Measurements from ENCODE around the gene CAND1. TPM values are rescaled to one million over a fixed set of nuclear protein-coding genes. Genes with fewer than 3 reads are reported as not detected.

CAND1 gene
- total RNA-seq, 1 donor from 2014 or later, result 70.4 TPM

DNA sequence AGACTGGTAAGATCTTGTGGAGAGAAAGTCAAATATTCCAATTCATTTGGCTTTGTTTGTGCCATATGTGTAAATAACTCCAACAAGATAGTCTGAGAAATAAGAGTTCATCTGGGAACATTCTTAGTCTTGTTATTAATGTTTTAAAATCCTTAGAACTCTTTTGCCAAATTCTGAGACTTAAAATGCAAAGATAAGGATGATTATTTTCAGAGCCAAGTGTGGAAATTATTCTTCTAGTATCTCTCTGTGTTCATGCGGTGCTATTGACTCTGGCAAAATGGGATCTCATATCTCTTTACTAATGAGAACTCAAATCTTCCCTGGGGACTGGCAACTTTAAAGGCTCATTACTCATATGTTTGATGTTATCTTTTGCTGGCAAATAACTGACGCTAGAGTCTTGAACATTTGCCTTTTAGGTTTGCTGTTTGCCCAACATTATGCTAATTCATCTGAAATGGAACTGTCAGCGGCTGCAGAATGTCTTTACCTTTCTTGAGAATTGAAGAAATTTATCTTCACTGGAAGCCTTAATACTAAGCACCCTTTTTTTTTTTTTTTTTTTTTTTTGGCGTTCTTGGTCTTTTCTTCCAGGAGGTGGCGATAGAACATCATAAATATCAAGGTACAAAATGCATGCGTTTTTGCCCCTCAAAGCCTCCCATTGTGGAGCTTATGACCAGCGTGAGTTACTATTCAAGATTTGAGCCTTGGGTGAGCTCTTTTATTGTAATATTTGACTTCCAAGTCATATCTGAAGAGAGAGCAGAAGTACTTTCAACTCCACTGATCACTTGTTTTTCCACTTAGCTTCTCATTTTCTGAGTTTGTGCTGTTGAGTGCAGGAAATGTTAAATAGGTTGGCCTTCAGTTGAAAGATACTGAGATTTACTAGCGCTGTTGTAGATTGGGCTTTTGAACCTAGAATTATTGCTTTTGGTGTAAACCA, 86.5 kb downstream of the CAND1 start:
- TF ChIP-seq, protein P1, sequence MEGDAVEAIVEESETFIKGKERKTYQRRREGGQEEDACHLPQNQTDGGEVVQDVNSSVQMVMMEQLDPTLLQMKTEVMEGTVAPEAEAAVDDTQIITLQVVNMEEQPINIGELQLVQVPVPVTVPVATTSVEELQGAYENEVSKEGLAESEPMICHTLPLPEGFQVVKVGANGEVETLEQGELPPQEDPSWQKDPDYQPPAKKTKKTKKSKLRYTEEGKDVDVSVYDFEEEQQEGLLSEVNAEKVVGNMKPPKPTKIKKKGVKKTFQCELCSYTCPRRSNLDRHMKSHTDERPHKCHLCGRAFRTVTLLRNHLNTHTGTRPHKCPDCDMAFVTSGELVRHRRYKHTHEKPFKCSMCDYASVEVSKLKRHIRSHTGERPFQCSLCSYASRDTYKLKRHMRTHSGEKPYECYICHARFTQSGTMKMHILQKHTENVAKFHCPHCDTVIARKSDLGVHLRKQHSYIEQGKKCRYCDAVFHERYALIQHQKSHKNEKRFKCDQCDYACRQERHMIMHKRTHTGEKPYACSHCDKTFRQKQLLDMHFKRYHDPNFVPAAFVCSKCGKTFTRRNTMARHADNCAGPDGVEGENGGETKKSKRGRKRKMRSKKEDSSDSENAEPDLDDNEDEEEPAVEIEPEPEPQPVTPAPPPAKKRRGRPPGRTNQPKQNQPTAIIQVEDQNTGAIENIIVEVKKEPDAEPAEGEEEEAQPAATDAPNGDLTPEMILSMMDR (IDR thresholded peaks at IDR 0.05; ENCODE audit: insufficient read depth, low read length, poor library complexity, severe bottlenecking), result peak; percentile 51
- H3K27me3 ChIP-seq (ENCODE audit: control insufficient read depth, insufficient read depth, low read length), result no peaks in the 10 kb centered on the region
- no peaks in the 10 kb centered on the region for H3K36me3 ChIP-seq (ENCODE audit: control insufficient read depth, insufficient read depth, low read length)
- DNase-seq (ENCODE audit: low read depth), result no peak
- H3K4me3 ChIP-seq (ENCODE audit: low read depth, low read length), result no peak overlapping the region

DNA sequence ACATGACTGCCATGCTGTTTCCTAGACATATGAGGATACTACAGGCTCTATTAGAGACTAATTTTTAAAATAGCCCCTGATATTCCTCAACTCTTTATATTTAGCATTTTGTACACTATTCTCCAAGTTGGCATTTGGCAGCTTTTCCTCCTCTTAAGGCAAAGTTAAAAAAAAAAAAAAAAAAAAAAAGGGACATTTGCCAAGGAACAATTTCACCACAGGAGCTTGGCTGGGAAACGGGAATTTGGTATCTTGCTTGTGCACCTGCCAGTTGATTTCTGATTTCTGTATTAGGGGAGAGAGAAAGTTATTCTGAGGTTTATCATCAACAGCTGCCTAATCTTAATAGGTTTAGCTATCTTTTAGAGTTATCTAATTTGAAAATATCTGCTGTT, 87.2 kb downstream of the CAND1 start:
- TF ChIP-seq, protein P1 (IDR thresholded peaks at IDR 0.05; ENCODE audit: insufficient read depth, low read length, poor library complexity, severe bottlenecking), result no peak
- Histone ChIP-seq H3K4me3 (ENCODE audit: low read depth, low read length) (no peak overlapping the region), H3K27me3 (ENCODE audit: control insufficient read depth, insufficient read depth, low read length) (no peaks in the 10 kb centered on the region), H3K36me3 (ENCODE audit: control insufficient read depth, insufficient read depth, low read length) (no peaks in the 10 kb centered on the region)
- DNase-seq (ENCODE audit: low read depth), result no peak

DNA sequence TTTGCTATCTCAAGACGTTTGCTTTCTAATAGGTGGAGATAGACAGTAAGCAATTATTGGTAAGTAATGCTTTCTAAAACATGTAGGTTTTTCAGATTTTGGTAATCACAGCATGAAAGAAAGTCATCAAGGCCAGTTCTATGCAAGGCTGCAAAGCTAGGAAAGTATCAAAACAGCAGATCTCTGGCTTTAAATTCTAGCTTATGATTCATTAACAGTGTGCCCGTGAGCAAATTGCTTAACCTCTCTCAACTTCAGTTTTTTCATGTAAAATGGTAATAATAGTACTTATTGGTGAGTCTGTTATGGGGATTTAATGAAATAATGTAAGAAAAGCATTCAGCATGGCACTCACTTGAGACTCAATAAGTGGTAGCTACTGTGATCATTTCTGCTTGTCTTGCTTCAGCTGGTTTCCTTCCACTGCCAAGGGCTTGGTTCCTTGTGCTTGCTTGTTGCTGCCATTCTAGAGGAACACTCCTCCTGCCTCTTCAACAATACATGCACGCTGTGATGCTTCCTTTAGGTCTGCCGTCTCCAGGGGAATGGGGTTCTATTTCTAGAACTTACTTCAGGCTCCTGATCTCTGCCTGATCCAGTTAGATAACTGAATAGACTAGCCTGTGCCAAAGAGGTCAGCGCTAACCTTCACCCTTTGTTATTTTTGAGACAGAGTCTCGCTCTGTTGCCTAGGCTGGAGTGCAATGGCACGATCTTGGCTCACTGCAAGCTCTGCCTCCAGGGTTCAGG, 88.4 kb downstream of the CAND1 start:
- Histone ChIP-seq H3K27me3 (ENCODE audit: control insufficient read depth, insufficient read depth, low read length) (no peaks in the 10 kb centered on the region), H3K4me3 (ENCODE audit: low read depth, low read length) (no peak overlapping the region), H3K36me3 (ENCODE audit: control insufficient read depth, insufficient read depth, low read length) (no peaks in the 10 kb centered on the region)
- DNase-seq (ENCODE audit: low read depth), result no peak
- TF ChIP-seq, protein P1 (IDR thresholded peaks at IDR 0.05; ENCODE audit: insufficient read depth, low read length, poor library complexity, severe bottlenecking), result no peak

DNA sequence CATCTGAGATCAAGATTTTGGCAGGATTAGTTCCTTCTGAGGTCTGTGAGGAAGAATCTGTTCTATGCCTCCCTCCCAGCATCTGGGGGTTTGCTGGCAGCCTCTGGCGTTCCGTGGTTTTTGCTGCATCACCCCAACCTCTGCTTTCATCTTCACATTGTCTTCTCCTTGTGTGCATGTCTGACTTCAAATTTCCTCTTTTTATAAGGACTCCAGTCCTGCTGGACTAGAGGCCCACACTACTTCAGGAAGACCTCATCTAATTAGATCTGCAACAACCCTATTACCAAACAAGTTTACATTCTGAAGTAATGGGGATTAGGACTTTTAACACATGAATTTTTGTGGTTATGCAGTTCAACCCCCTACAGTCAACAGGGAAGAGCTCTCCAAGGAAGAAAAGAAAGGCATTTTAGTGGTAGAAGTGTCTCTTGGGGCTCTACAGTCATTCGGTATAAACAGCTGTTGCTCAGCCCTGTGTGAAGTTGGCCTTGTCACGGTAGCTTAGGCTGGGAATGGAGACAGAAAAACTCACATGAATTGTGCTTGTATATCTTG, 89.7 kb downstream of the CAND1 start:
- no peaks in the 10 kb centered on the region for H3K27me3 ChIP-seq (ENCODE audit: control insufficient read depth, insufficient read depth, low read length)

DNA sequence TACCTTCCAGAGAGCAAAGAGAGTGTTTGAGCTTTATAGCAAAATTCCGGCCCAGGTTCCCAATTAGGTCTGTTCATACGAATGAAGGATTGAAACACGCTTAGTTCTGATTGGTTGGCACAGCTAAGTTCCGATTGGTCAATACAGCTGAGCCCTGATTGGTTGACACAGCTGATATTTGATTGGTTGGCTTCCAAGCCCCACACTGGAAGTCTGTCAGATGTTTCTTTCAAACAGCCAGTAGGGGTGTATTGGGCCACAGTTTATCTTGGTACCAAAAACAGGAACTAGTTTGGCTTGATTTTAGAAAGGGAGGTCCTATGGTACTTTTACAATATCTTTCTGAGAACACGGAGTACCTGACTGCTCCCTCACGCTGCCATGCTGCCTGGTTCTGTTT, 93.4 kb downstream of the CAND1 start:
- TF ChIP-seq, protein P1 (IDR thresholded peaks at IDR 0.05; ENCODE audit: insufficient read depth, low read length, poor library complexity, severe bottlenecking), result no peak
- Histone ChIP-seq H3K27me3 (ENCODE audit: control insufficient read depth, insufficient read depth, low read length) (no peaks in the 10 kb centered on the region), H3K4me3 (ENCODE audit: low read depth, low read length) (no peak overlapping the region), H3K36me3 (ENCODE audit: control insufficient read depth, insufficient read depth, low read length) (no peaks in the 10 kb centered on the region)
- no peak for DNase-seq (ENCODE audit: low read depth)

More for the DNA sequence above, 89.7 kb downstream of the CAND1 start:
- DNase-seq (ENCODE audit: low read depth), result peak; percentile 43
- TF ChIP-seq, protein P1 (IDR thresholded peaks at IDR 0.05; ENCODE audit: insufficient read depth, low read length, poor library complexity, severe bottlenecking), result no peak
- Histone ChIP-seq H3K36me3 (ENCODE audit: control insufficient read depth, insufficient read depth, low read length) (no peaks in the 10 kb centered on the region), H3K4me3 (ENCODE audit: low read depth, low read length) (no peak overlapping the region)

Data from kidney epithelial cell (primary cell).